DND-41 (cell line): Measurements from ENCODE around the gene LTO1.

ENCODE experiments used
- ATAC-seq: fragments of 200-7000 bp; cut with Tn5 transposase; 3 replicates; pipeline ENCODE4 v1.9.1; 2021; ENCODE audit warnings: low read depth; ENCODE audit not compliant: insufficient read depth
- DNase-seq: peaks from one replicate; pipeline ENCODE4 v3.0.0-alpha.2; 2020
- H2AFZ ChIP-seq: 2 replicates; pipeline ENCODE4 v1.6.0; 2012; ENCODE audit warnings: low read depth, low read length
- H3K27ac ChIP-seq: 2 replicates; pipeline ENCODE4 v1.5.1; 2012; ENCODE audit warnings: low read length, inconsistent platforms
- H3K27me3 ChIP-seq: fragments of 200-600 bp; sonication (generic); 2 replicates; pipeline ENCODE4 v1.6.0; 2012; ENCODE audit warnings: low read length, mild to moderate bottlenecking, inconsistent platforms; ENCODE audit not compliant: insufficient read depth, poor library complexity
- H3K36me3 ChIP-seq: 2 replicates; pipeline ENCODE4 v1.5.1; 2012; ENCODE audit warnings: low read length, inconsistent platforms; ENCODE audit not compliant: insufficient read depth
- H3K4me1 ChIP-seq: 2 replicates; pipeline ENCODE4 v1.5.1; 2012; ENCODE audit warnings: mild to moderate bottlenecking, low read length; ENCODE audit not compliant: insufficient read depth
- H3K4me2 ChIP-seq: 2 replicates; pipeline ENCODE4 v1.6.0; 2012; ENCODE audit warnings: mild to moderate bottlenecking, moderate library complexity, low read length, inconsistent platforms; ENCODE audit not compliant: insufficient read depth
- H3K4me3 ChIP-seq, 2 experiments: fragments of 200-600 bp in 1 of 2; shearing (Covaris generic) in 1 of 2; 2 replicates each; pipeline ENCODE4 v1.5.1; 2012 to 2016; ENCODE audit warnings: inconsistent platforms in 2 of 2, low read length in 2 of 2, mild to moderate bottlenecking in 2 of 2, low read depth in 1 of 2, moderate library complexity in 1 of 2
- H3K79me2 ChIP-seq: 2 replicates; pipeline ENCODE4 v1.6.0; 2012; ENCODE audit warnings: low read length, inconsistent platforms; ENCODE audit not compliant: insufficient read depth
- H3K9ac ChIP-seq: 2 replicates; pipeline ENCODE4 v1.6.0; 2012; ENCODE audit warnings: low read depth, mild to moderate bottlenecking, inconsistent platforms, low read length, moderate library complexity
- H3K9me3 ChIP-seq: 2 replicates; pipeline ENCODE4 v1.5.1; 2012; ENCODE audit warnings: low read length, moderate library complexity, mild to moderate bottlenecking, inconsistent platforms; ENCODE audit not compliant: insufficient read depth, severe bottlenecking
- H4K20me1 ChIP-seq: 2 replicates; pipeline ENCODE4 v1.6.0; 2012; ENCODE audit warnings: low read length; ENCODE audit not compliant: insufficient read depth
- CTCF ChIP-seq: IDR thresholded peaks from 2 replicates; pipeline ENCODE4 v1.5.1; 2012; ENCODE audit warnings: borderline replicate concordance, low read length, moderate library complexity, mild to moderate bottlenecking; ENCODE audit not compliant: poor library complexity, severe bottlenecking; ENCODE audit errors: extremely low read depth
- EZH2 ChIP-seq: IDR thresholded peaks from 3 replicates; pipeline ENCODE4 v1.6.1; 2012; ENCODE audit warnings: borderline replicate concordance, low read depth, mild to moderate bottlenecking, moderate library complexity, low read length, inconsistent platforms; ENCODE audit not compliant: severe bottlenecking

The LTO1 gene

GRCh38 chr11:69653406-69653960 lies 21.7 kb downstream of the LTO1 start:
- H3K27ac ChIP-seq = no peak overlapping the region
- no peaks in the 10 kb centered on the region for H3K4me1 ChIP-seq
- TF ChIP-seq EZH2 = no peak
- TF ChIP-seq CTCF = no peak

GRCh38 chr11:69652999-69653398 lies 22.2 kb downstream of the LTO1 start:
- Histone ChIP-seq H3K27me3 (no peaks in the 10 kb centered on the region), H3K4me2 (no peak overlapping the region), H4K20me1 (peaks cover 3% of the 10 kb centered on the region), H3K36me3 (no peaks in the 10 kb centered on the region), H3K4me1 (no peaks in the 10 kb centered on the region), H3K9ac (no peak overlapping the region), H3K9me3 (no peaks in the 10 kb centered on the region), H3K79me2 (no peaks in the 10 kb centered on the region), H2AFZ (no peak overlapping the region), H3K27ac (no peak overlapping the region), H3K4me3 (no peak overlapping the region)
- no peak for TF ChIP-seq EZH2
- no peak for TF ChIP-seq CTCF
- DNase-seq (no peak), ATAC-seq (no peak)

More at GRCh38 chr11:69653406-69653960, 21.7 kb downstream of the LTO1 start:
- H3K9me3 ChIP-seq = no peaks in the 10 kb centered on the region
- H3K9ac ChIP-seq = no peak overlapping the region
- H3K27me3 ChIP-seq = no peaks in the 10 kb centered on the region
- no peaks in the 10 kb centered on the region for H3K79me2 ChIP-seq
- ATAC-seq = no peak
- DNase-seq = no peak
- no peaks in the 10 kb centered on the region for H3K36me3 ChIP-seq
- H2AFZ ChIP-seq = no peak overlapping the region
- no peak overlapping the region for H3K4me2 ChIP-seq
- H3K4me3 ChIP-seq = no peak overlapping the region
- peaks cover 3% of the 10 kb centered on the region; the same call in 1 of the 2 replicates for H4K20me1 ChIP-seq

GRCh38 chr11:69651834-69652620 lies 23.1 kb downstream of the LTO1 start:
- Histone ChIP-seq H3K27ac (no peak overlapping the region), H3K79me2 (no peaks in the 10 kb centered on the region), H3K4me1 (no peaks in the 10 kb centered on the region), H3K36me3 (no peaks in the 10 kb centered on the region), H3K9me3 (no peaks in the 10 kb centered on the region), H3K27me3 (no peaks in the 10 kb centered on the region), H3K4me2 (no peak overlapping the region), H2AFZ (no peak overlapping the region), H3K4me3 (no peak overlapping the region), H4K20me1 (peaks cover 3% of the 10 kb centered on the region), H3K9ac (no peak overlapping the region)
- TF ChIP-seq EZH2 (no peak), CTCF (no peak)
- DNase-seq = no peak
- no peak for ATAC-seq
